Left renal cortex interstitium (tissue), 4 donors: ENCODE measurements around the gene PIK3R4. TPM values are rescaled to one million over a fixed set of nuclear protein-coding genes. Genes with fewer than 3 reads are reported as not detected.

Source experiments
- DNase-seq, 4 donors: peaks; one replicate each; pipeline ENCODE4 v3.0.0-alpha.2; 2013; ENCODE audit warnings: low read depth in 4 of 4, low spot score in 2 of 4, missing footprints in 1 of 4
- polyA plus RNA-seq, 4 donors: library from polyadenylated mRNA; unstranded; fragments of 120-200 nt; gene quantifications; one replicate each; pipeline ENCODE4 v1.2.1, GENCODE V29; 2013; ENCODE audit not compliant: insufficient read length in 4 of 4

The PIK3R4 gene
- polyA plus RNA-seq, 4 donors: 36.7 to 51.1 (median 46.2) TPM

GRCh38 chr3:130645261-130645660, 101.4 kb downstream of the PIK3R4 start:
- DNase-seq: no peak

- no peak for DNase-seq
Observed at GRCh38 chr3:130644628-130645253, 101.9 kb downstream of the PIK3R4 start.

GRCh38 chr3:130640027-130640426, 106.6 kb downstream of the PIK3R4 start:
- DNase-seq: no peak

- DNase-seq: no peak
Observed at GRCh38 chr3:130636480-130637234, 110.0 kb downstream of the PIK3R4 start.

- DNase-seq: no peak
Observed at GRCh38 chr3:130635978-130636377, 110.7 kb downstream of the PIK3R4 start.

GRCh38 chr3:130635285-130635684, 111.3 kb downstream of the PIK3R4 start:
- DNase-seq: no peak

Other genes with a start within 250 kb of the PIK3R4 start
- gene COL6A6, start 229.7 kb downstream of the PIK3R4 start, polyA plus RNA-seq: 1 to 10 TPM; 1.6 to 2.2 (median 1.7) TPM
- gene ATP2C1, start 147.3 kb upstream of the PIK3R4 start, polyA plus RNA-seq: 100 to 1,000 TPM; 119 to 152 (median 124) TPM